Mesenchymal stem cell (in vitro differentiated cells and primary cell): ENCODE measurements around the gene OR56B1.

Experiments used
- DNase-seq: peaks from one replicate; pipeline ENCODE4 v3.0.0-alpha.2; 2013
- H2AFZ ChIP-seq: one replicate; pipeline ENCODE4 v1.6.1; 2013; ENCODE audit warnings: low read depth, mild to moderate bottlenecking, control low read depth, inconsistent platforms, low read length, moderate library complexity
- H2AK5ac ChIP-seq: 2 replicates; pipeline ENCODE4 v1.6.1; 2013; ENCODE audit warnings: low read length, moderate library complexity, mild to moderate bottlenecking, inconsistent platforms; ENCODE audit not compliant: severe bottlenecking
- H2BK120ac ChIP-seq: one replicate; pipeline ENCODE4 v1.6.1; 2013; ENCODE audit warnings: low read depth, mild to moderate bottlenecking, inconsistent platforms, low read length, moderate library complexity
- H2BK12ac ChIP-seq, 2 experiments: one replicate each; pipeline ENCODE4 v1.6.1; 2013; ENCODE audit warnings: inconsistent platforms in 2 of 2, low read length in 2 of 2, mild to moderate bottlenecking in 2 of 2, moderate library complexity in 2 of 2, control low read depth in 1 of 2
- H2BK15ac ChIP-seq: one replicate; pipeline ENCODE4 v1.6.1; 2013; ENCODE audit warnings: mild to moderate bottlenecking, low read depth, inconsistent platforms; ENCODE audit not compliant: poor library complexity, severe bottlenecking
- H2BK5ac ChIP-seq: 2 replicates; pipeline ENCODE4 v1.6.1; 2013; ENCODE audit warnings: low read depth, mild to moderate bottlenecking, low read length, control low read depth, inconsistent platforms; ENCODE audit not compliant: poor library complexity, severe bottlenecking
- H3K14ac ChIP-seq, 2 experiments: one replicate each; pipeline ENCODE4 v1.6.1; 2013; ENCODE audit warnings: inconsistent platforms in 2 of 2, low read length in 2 of 2, control low read depth in 1 of 2, mild to moderate bottlenecking in 1 of 2, moderate library complexity in 1 of 2
- H3K18ac ChIP-seq, 2 experiments: one replicate each; pipeline ENCODE4 v1.6.1; 2013; ENCODE audit warnings: inconsistent platforms in 2 of 2, low read length in 2 of 2, control low read depth in 1 of 2, low read depth in 1 of 2, mild to moderate bottlenecking in 1 of 2
- H3K23ac ChIP-seq, 2 experiments: one replicate each; pipeline ENCODE4 v1.6.1; 2013; ENCODE audit warnings: inconsistent platforms in 2 of 2, low read length in 2 of 2, mild to moderate bottlenecking in 2 of 2, moderate library complexity in 2 of 2, control low read depth in 1 of 2
- H3K27ac ChIP-seq: 2 replicates; pipeline ENCODE4 v1.5.1; 2013; ENCODE audit warnings: mild to moderate bottlenecking, moderate library complexity, low read length, control low read depth, inconsistent platforms; ENCODE audit not compliant: poor library complexity, severe bottlenecking
- H3K27me3 ChIP-seq, 2 experiments: 2 replicates each; pipeline versions ENCODE4 v1.6.1 to v1.7.0; 2013; ENCODE audit warnings: low read length in 2 of 2, mild to moderate bottlenecking in 2 of 2, moderate library complexity in 2 of 2, control low read depth in 1 of 2, inconsistent platforms in 1 of 2; ENCODE audit not compliant: control insufficient read depth in 1 of 2, insufficient read depth in 1 of 2
- H3K36me3 ChIP-seq, 2 experiments: 2 replicates each; pipeline versions ENCODE4 v1.6.1 to v1.7.0; 2013; ENCODE audit warnings: low read length in 2 of 2, control low read depth in 1 of 2, inconsistent platforms in 1 of 2, low read depth in 1 of 2, mild to moderate bottlenecking in 1 of 2; ENCODE audit not compliant: insufficient read depth in 2 of 2, control insufficient read depth in 1 of 2
- H3K4ac ChIP-seq, 2 experiments: one replicate each; pipeline ENCODE4 v1.6.1; 2013; ENCODE audit warnings: inconsistent platforms in 2 of 2, low read length in 2 of 2, mild to moderate bottlenecking in 2 of 2, moderate library complexity in 2 of 2, control low read depth in 1 of 2, low read depth in 1 of 2
- H3K4me1 ChIP-seq: 2 replicates; pipeline ENCODE4 v1.6.1; 2013; ENCODE audit warnings: low read depth, low read length, control low read depth; ENCODE audit not compliant: control insufficient read depth, insufficient read depth
- H3K4me2 ChIP-seq: 2 replicates; pipeline ENCODE4 v1.6.1; 2013; ENCODE audit warnings: low read length, mild to moderate bottlenecking, inconsistent platforms; ENCODE audit not compliant: poor library complexity, severe bottlenecking
- H3K4me3 ChIP-seq, 2 experiments: 2 replicates each; pipeline versions ENCODE4 v1.5.1 to v1.7.0; 2013; ENCODE audit warnings: low read length in 2 of 2, mild to moderate bottlenecking in 2 of 2, control low read depth in 1 of 2, low read depth in 1 of 2; ENCODE audit not compliant: insufficient read depth in 1 of 2
- H3K79me1 ChIP-seq: replicated peaks from 2 replicates; pipeline ENCODE4 v1.6.1; 2013; ENCODE audit warnings: mild to moderate bottlenecking, control low read depth, low read length, inconsistent platforms; ENCODE audit not compliant: poor library complexity, severe bottlenecking
- H3K9ac ChIP-seq: 2 replicates; pipeline ENCODE4 v1.7.0; 2013; ENCODE audit warnings: mild to moderate bottlenecking, low read length, moderate library complexity
- H3K9me3 ChIP-seq: 2 replicates; pipeline ENCODE4 v1.7.0; 2013; ENCODE audit warnings: mild to moderate bottlenecking, low read length; ENCODE audit not compliant: control insufficient read depth
- H4K8ac ChIP-seq: one replicate; pipeline ENCODE4 v1.6.1; 2013; ENCODE audit warnings: inconsistent platforms, mild to moderate bottlenecking, low read length, moderate library complexity
- H4K91ac ChIP-seq: one replicate; pipeline ENCODE4 v1.6.1; 2013; ENCODE audit warnings: mild to moderate bottlenecking, low read length, inconsistent platforms
- WGBS: methylation state at CpG from one replicate; pipeline ENCODE4 v1.1.7; 2013; ENCODE audit warnings: mixed read lengths; 5-methylcytosine and 5-hydroxymethylcytosine counted together

OR56B1 gene

DNA sequence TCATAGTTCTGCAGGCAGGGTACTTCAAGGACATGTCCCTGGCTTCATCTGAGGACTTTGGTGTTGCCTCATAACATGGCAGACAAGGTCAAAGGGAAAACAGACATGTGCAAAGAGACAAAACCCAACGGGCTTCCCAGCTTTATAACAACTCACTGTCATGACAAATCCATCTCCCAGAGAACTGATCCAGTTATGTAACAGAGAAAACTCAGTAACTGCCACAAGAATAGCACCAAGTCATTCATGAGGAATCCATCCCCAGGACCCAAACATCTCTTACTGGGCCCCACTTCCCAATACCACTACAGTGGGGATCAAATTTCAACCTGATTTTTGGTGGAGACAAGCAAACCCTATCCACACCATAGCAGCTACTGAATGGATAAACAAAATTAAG lies 30.8 kb downstream of the OR56B1 start:
- no peak overlapping the region for H2AFZ ChIP-seq
- no peak overlapping the region for H4K91ac ChIP-seq
- no peak overlapping the region for H3K27ac ChIP-seq
- no peak overlapping the region for H3K18ac ChIP-seq
- no peak overlapping the region for H2BK5ac ChIP-seq
- no peak overlapping the region for H2AK5ac ChIP-seq
- H3K79me1 ChIP-seq = no peaks in the 10 kb centered on the region
- no peak overlapping the region for H2BK120ac ChIP-seq
- H2BK15ac ChIP-seq = no peak overlapping the region
- H3K27me3 ChIP-seq = no peaks in the 10 kb centered on the region
- H3K4me3 ChIP-seq = no peak overlapping the region
- no peak overlapping the region for H3K14ac ChIP-seq
- H3K4ac ChIP-seq = no peak overlapping the region
- H3K9ac ChIP-seq = no peak overlapping the region
- H3K9me3 ChIP-seq = no peaks in the 10 kb centered on the region
- H2BK12ac ChIP-seq = no peak overlapping the region
- H3K36me3 ChIP-seq = no peaks in the 10 kb centered on the region
- WGBS = 64% methylated on average over 1 of the region's 1 CpG
- H3K4me1 ChIP-seq = no peaks in the 10 kb centered on the region
- H3K23ac ChIP-seq = no peak overlapping the region
- no peak for DNase-seq
- H4K8ac ChIP-seq = no peak overlapping the region
- H3K4me2 ChIP-seq = no peak overlapping the region

DNA sequence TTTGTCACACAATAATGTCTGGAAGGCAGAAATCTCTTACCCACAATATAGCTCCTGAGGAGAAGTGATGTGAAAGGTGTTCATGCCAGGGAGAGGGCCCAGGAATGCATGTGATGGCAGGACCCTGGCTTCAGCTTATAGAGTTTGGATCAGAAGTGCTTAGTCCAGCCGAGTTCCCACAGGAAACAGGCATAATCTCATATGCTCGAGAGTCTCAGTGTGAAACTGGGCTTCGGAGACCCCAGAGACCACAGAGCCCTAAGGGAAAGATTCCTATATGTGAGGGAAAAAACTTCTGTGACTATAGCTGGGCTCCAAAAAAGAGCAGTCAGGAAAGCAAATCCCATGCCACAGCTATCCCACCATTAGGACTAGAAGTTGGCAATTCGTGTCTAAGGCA lies 47.0 kb downstream of the OR56B1 start, which contains the start of gene OR52N5:
TSS of gene OR52N5 (minus strand) at position 101 of the 400 bp plus-strand sequence. CDS start 4,721 bp downstream, outside the sequence.
- H3K4me1 ChIP-seq = no peaks in the 10 kb centered on the region
- no peak within 1 kb of the TSS for H3K14ac ChIP-seq
- no peak within 1 kb of the TSS for H3K9ac ChIP-seq
- 33% methylated on average over 3 of the region's 4 CpGs for WGBS
- no peak within 1 kb of the TSS for H3K4ac ChIP-seq
- H3K27ac ChIP-seq = no peak within 1 kb of the TSS
- H3K79me1 ChIP-seq = no peaks in the 10 kb centered on the region
- H3K4me3 ChIP-seq = no peak within 1 kb of the TSS
- H3K23ac ChIP-seq = no peak within 1 kb of the TSS
- no peak within 1 kb of the TSS for H3K18ac ChIP-seq
- H2AK5ac ChIP-seq = no peak within 1 kb of the TSS
- H3K9me3 ChIP-seq = no peaks in the 10 kb centered on the region
- H4K91ac ChIP-seq = no peak within 1 kb of the TSS
- H3K27me3 ChIP-seq = no peaks in the 10 kb centered on the region
- DNase-seq = no peak
- H2BK5ac ChIP-seq = no peak within 1 kb of the TSS
- H4K8ac ChIP-seq = no peak within 1 kb of the TSS
- no peak within 1 kb of the TSS for H2BK12ac ChIP-seq
- no peaks in the 10 kb centered on the region for H3K36me3 ChIP-seq
- no peak within 1 kb of the TSS for H3K4me2 ChIP-seq
- H2AFZ ChIP-seq = no peak within 1 kb of the TSS
- no peak within 1 kb of the TSS for H2BK120ac ChIP-seq
- no peak within 1 kb of the TSS for H2BK15ac ChIP-seq
